HG02678 (cell line): ENCODE data around the gene KBTBD12.
"Not testable (repeated sequence)": the region's sequence is repeated elsewhere in the genome, so short reads cannot be mapped to it uniquely, and the experiment has no call there.

Experiments used
- ATAC-seq: cut with Tn5 transposase; IDR thresholded peaks from one replicate; pipeline ENCODE4 v1.9.1; 2021; ENCODE audit warnings: mild to moderate bottlenecking, moderate library complexity; ENCODE audit not compliant: unreplicated experiment

KBTBD12 gene

GRCh38 chr3:127903611-127904375 lies 11.2 kb upstream of the KBTBD12 start:
- ATAC-seq = no peak

GRCh38 chr3:127905556-127905955 lies 9.5 kb upstream of the KBTBD12 start:
- ATAC-seq = no peak

- not testable (repeated sequence) for ATAC-seq
Observed at GRCh38 chr3:127906653-127907052, 8.4 kb upstream of the KBTBD12 start.

- no peak for ATAC-seq
Observed at GRCh38 chr3:127908202-127908601, 6.8 kb upstream of the KBTBD12 start.

- no peak for ATAC-seq
Observed at GRCh38 chr3:127908951-127909350, 6.1 kb upstream of the KBTBD12 start.

- no peak for ATAC-seq
Observed at GRCh38 chr3:127909646-127910045, 5.4 kb upstream of the KBTBD12 start.

GRCh38 chr3:127911421-127911931 lies 3.6 kb upstream of the KBTBD12 start:
- ATAC-seq = no peak

GRCh38 chr3:127913841-127914240 lies 1.2 kb upstream of the KBTBD12 start:
- ATAC-seq = not testable (repeated sequence)

- no peak for ATAC-seq
Observed at GRCh38 chr3:127914584-127914983, 448 bp upstream of the KBTBD12 start.

- no peak for ATAC-seq
Observed at GRCh38 chr3:127915937-127916493, 983 bp downstream of the KBTBD12 start.

- ATAC-seq = no peak
Observed at GRCh38 chr3:127920738-127921137, 5.7 kb downstream of the KBTBD12 start.

GRCh38 chr3:127923611-127924010 lies 8.6 kb downstream of the KBTBD12 start:
- ATAC-seq = no peak

GRCh38 chr3:127925384-127925783 lies 10.4 kb downstream of the KBTBD12 start:
- no peak for ATAC-seq

GRCh38 chr3:127927829-127928604 lies 13.0 kb downstream of the KBTBD12 start:
- no peak for ATAC-seq

GRCh38 chr3:127929818-127930413 lies 14.9 kb downstream of the KBTBD12 start:
- ATAC-seq = no peak

GRCh38 chr3:127933396-127933795 lies 18.4 kb downstream of the KBTBD12 start:
- ATAC-seq = no peak

- ATAC-seq = no peak
Observed at GRCh38 chr3:127938800-127939199, 23.8 kb downstream of the KBTBD12 start.

GRCh38 chr3:127940116-127940515 lies 25.1 kb downstream of the KBTBD12 start:
- no peak for ATAC-seq

GRCh38 chr3:127942613-127943012 lies 27.6 kb downstream of the KBTBD12 start:
- ATAC-seq = no peak

GRCh38 chr3:127948211-127948610 lies 33.2 kb downstream of the KBTBD12 start:
- ATAC-seq = no peak

- no peak for ATAC-seq
Observed at GRCh38 chr3:127949446-127950055, 34.5 kb downstream of the KBTBD12 start.
